Fibroblast of pulmonary artery (primary cell): ENCODE results near the gene PSTPIP1.

ENCODE experiments used
- DNase-seq: peaks from one replicate; pipeline ENCODE4 v3.0.0-alpha.2; 2010; ENCODE audit warnings: low read depth
- H3K4me3 ChIP-seq: replicated peaks from 2 replicates; pipeline ENCODE4 v1.5.1; 2011; ENCODE audit warnings: low read depth, mild to moderate bottlenecking, control low read depth, low read length, moderate library complexity
- CTCF ChIP-seq: IDR thresholded peaks from 2 replicates; pipeline ENCODE4 v1.5.1; 2011; ENCODE audit warnings: mild to moderate bottlenecking, control low read depth, low read length, inconsistent platforms; ENCODE audit errors: missing control alignments

Gene PSTPIP1

GRCh38 chr15:76999996-77000395 lies 5.1 kb downstream of the PSTPIP1 start:
- no peak for DNase-seq
- no peak overlapping the region for H3K4me3 ChIP-seq
- no peak for TF ChIP-seq CTCF

GRCh38 chr15:77001351-77001750 lies 6.4 kb downstream of the PSTPIP1 start:
- no peak overlapping the region for H3K4me3 ChIP-seq
- TF ChIP-seq CTCF, result no peak
- no peak for DNase-seq

- DNase-seq, result no peak
- H3K4me3 ChIP-seq, result no peak overlapping the region
- TF ChIP-seq CTCF, result no peak
Measured at GRCh38 chr15:77001966-77002365, 7.0 kb downstream of the PSTPIP1 start.

- no peak overlapping the region for H3K4me3 ChIP-seq
- no peak for DNase-seq
- TF ChIP-seq CTCF, result no peak
Measured at GRCh38 chr15:77002436-77002835, 7.5 kb downstream of the PSTPIP1 start.

GRCh38 chr15:77002954-77003912 lies 8.3 kb downstream of the PSTPIP1 start:
- DNase-seq, result no peak
- no peak for TF ChIP-seq CTCF
- H3K4me3 ChIP-seq, result no peak overlapping the region

GRCh38 chr15:77004189-77004588 lies 9.3 kb downstream of the PSTPIP1 start:
- no peak for TF ChIP-seq CTCF
- DNase-seq, result no peak

GRCh38 chr15:77009176-77009575 lies 14.2 kb downstream of the PSTPIP1 start:
- no peak for TF ChIP-seq CTCF
- H3K4me3 ChIP-seq, result no peak overlapping the region
- no peak for DNase-seq

More at GRCh38 chr15:77004189-77004588, 9.3 kb downstream of the PSTPIP1 start:
- H3K4me3 ChIP-seq, result no peak overlapping the region
